ENCODE results near the gene TPX2. TPM values are rescaled to one million over a fixed set of nuclear protein-coding genes. Genes with fewer than 3 reads are reported as not detected.
"Not testable (repeated sequence)": the region's sequence is repeated elsewhere in the genome, so short reads cannot be mapped to it uniquely, and the experiment has no call there.

TPX2 gene
- total RNA-seq, 6 donors from 2014 or later: 1.0 to 6.7 (median 3.8) TPM

- 67 to 88% methylated on average over 3 of the region's 3 CpGs for WGBS, 2 donors
- Histone ChIP-seq H3K27me3 (no peaks in the 10 kb centered on the region), H3K9me3 (no peaks in the 10 kb centered on the region), H3K36me3 (no peaks in the 10 kb centered on the region), H3K4me1 (peaks cover 0 to under 1% (median 0%) of the 10 kb centered on the region in 4 donors), H3K4me3 (no peak overlapping the region), H3K27ac (no peak overlapping the region)
- TF ChIP-seq POLR2AphosphoS5 (IDR thresholded peaks at IDR 0.05) (no peak), EP300 (IDR thresholded peaks at IDR 0.05) (no peak), POLR2A (IDR thresholded peaks at IDR 0.05) (no peak), CTCF (IDR thresholded peaks at IDR 0.05) (no peak)
- no peak for DNase-seq
- no peak for ATAC-seq (ENCODE audit: low FRiP score in 2 of 2)
Measured at GRCh38 chr20:31809661-31810060, 70.6 kb downstream of the TPX2 start.

GRCh38 chr20:31811198-31811597, 72.1 kb downstream of the TPX2 start:
- ATAC-seq (ENCODE audit: low FRiP score in 2 of 2) (no peak), DNase-seq (no peak)
- H3K27me3 ChIP-seq: no peaks in the 10 kb centered on the region
- no peak for TF ChIP-seq POLR2AphosphoS5 (IDR thresholded peaks at IDR 0.05)
- TF ChIP-seq CTCF (IDR thresholded peaks at IDR 0.05): no peak
- no peak for TF ChIP-seq POLR2A (IDR thresholded peaks at IDR 0.05)
- no peak for TF ChIP-seq EP300 (IDR thresholded peaks at IDR 0.05)
- peak overlapping the region in 1 of 4 donors; percentile 26 for H3K27ac ChIP-seq
- H3K9me3 ChIP-seq: no peaks in the 10 kb centered on the region
- H3K36me3 ChIP-seq: no peaks in the 10 kb centered on the region
- 89 to 93% methylated on average over 3 to 4 of the region's 4 CpGs for WGBS, 2 donors
- no peak overlapping the region for H3K4me3 ChIP-seq
- H3K4me1 ChIP-seq: peaks cover 4 to 12% (median 11%) of the 10 kb centered on the region in 4 donors

- ATAC-seq (ENCODE audit: low FRiP score in 2 of 2) (no peak), DNase-seq (no peak)
Measured at GRCh38 chr20:31811796-31812728, 73.0 kb downstream of the TPX2 start.

GRCh38 chr20:31813611-31814010, 74.5 kb downstream of the TPX2 start:
- Histone ChIP-seq H3K36me3 (no peaks in the 10 kb centered on the region), H3K9me3 (no peaks in the 10 kb centered on the region), H3K27me3 (no peaks in the 10 kb centered on the region), H3K4me3 (no peak overlapping the region), H3K27ac (no peak overlapping the region), H3K4me1 (peaks cover 4 to 12% (median 11%) of the 10 kb centered on the region in 4 donors)
- no peak for DNase-seq
- no peak for TF ChIP-seq POLR2A (IDR thresholded peaks at IDR 0.05)
- TF ChIP-seq POLR2AphosphoS5 (IDR thresholded peaks at IDR 0.05): no peak
- no peak for TF ChIP-seq EP300 (IDR thresholded peaks at IDR 0.05)
- TF ChIP-seq CTCF (IDR thresholded peaks at IDR 0.05): no peak
- ATAC-seq (ENCODE audit: low FRiP score in 2 of 2): no peak

More at GRCh38 chr20:31811796-31812728, 73.0 kb downstream of the TPX2 start:
- TF ChIP-seq POLR2AphosphoS5 (IDR thresholded peaks at IDR 0.05) (no peak), CTCF (IDR thresholded peaks at IDR 0.05) (no peak), EP300 (IDR thresholded peaks at IDR 0.05) (no peak), POLR2A (IDR thresholded peaks at IDR 0.05) (no peak)
- H3K4me3 ChIP-seq: no peak overlapping the region
- H3K27ac ChIP-seq: no peak overlapping the region
- H3K36me3 ChIP-seq: no peaks in the 10 kb centered on the region
- H3K4me1 ChIP-seq: peaks cover 4 to 12% (median 11%) of the 10 kb centered on the region in 4 donors
- WGBS, 2 donors: 55 to 59% methylated on average over 14 to 15 of the region's 15 CpGs
- no peaks in the 10 kb centered on the region for H3K9me3 ChIP-seq
- no peaks in the 10 kb centered on the region for H3K27me3 ChIP-seq

GRCh38 chr20:31814142-31814541, 75.1 kb downstream of the TPX2 start:
- not testable (repeated sequence) for H3K27me3 ChIP-seq; H3K27ac ChIP-seq; H3K36me3 ChIP-seq; ATAC-seq (ENCODE audit: low FRiP score in 2 of 2); H3K9me3 ChIP-seq; DNase-seq; H3K4me3 ChIP-seq
- WGBS, 2 donors: 78 to 81% methylated on average over 7 of the region's 7 CpGs
- peaks cover 4 to 12% (median 11%) of the 10 kb centered on the region in 4 donors for H3K4me1 ChIP-seq
